ENCODE results near the gene PPP2R2B.
"Not testable (repeated sequence)": the region's sequence is repeated elsewhere in the genome, so short reads cannot be mapped to it uniquely, and the experiment has no call there.

PPP2R2B gene

GRCh38 chr5:146618434-146618833 lies 260.1 kb downstream of the PPP2R2B start:
- 71% methylated on average over 5 of the region's 6 CpGs for WGBS

GRCh38 chr5:146609731-146610130 lies 268.8 kb downstream of the PPP2R2B start:
- H2BK12ac ChIP-seq (ENCODE audit: low read length in 2 of 2); H2BK120ac ChIP-seq (ENCODE audit: low read depth, low read length); H3K36me3 ChIP-seq (ENCODE audit: control insufficient read depth in 1 of 2, insufficient read depth in 2 of 2, low read depth in 1 of 2, low read length in 2 of 2); H3K9me3 ChIP-seq (ENCODE audit: control insufficient read depth, low read length); H3K14ac ChIP-seq (ENCODE audit: low read length in 2 of 2); H2AK5ac ChIP-seq (ENCODE audit: low read length, severe bottlenecking); H4K91ac ChIP-seq (ENCODE audit: low read length); DNase-seq; H2BK15ac ChIP-seq (ENCODE audit: low read depth, poor library complexity, severe bottlenecking); H3K27ac ChIP-seq (ENCODE audit: low read length, poor library complexity, severe bottlenecking); H3K4ac ChIP-seq (ENCODE audit: low read depth in 1 of 2, low read length in 2 of 2); H3K4me1 ChIP-seq (ENCODE audit: control insufficient read depth, insufficient read depth, low read depth, low read length); H3K4me2 ChIP-seq (ENCODE audit: low read length, poor library complexity, severe bottlenecking); H2BK5ac ChIP-seq (ENCODE audit: low read depth, low read length, poor library complexity, severe bottlenecking); H2AFZ ChIP-seq (ENCODE audit: low read depth, low read length); H3K79me1 ChIP-seq (replicated peaks; ENCODE audit: low read length, poor library complexity, severe bottlenecking); H3K9ac ChIP-seq (ENCODE audit: low read length); H3K18ac ChIP-seq (ENCODE audit: low read depth in 1 of 2, low read length in 2 of 2); H3K23ac ChIP-seq (ENCODE audit: low read length in 2 of 2); H4K8ac ChIP-seq (ENCODE audit: low read length); H3K4me3 ChIP-seq (ENCODE audit: insufficient read depth in 1 of 2, low read depth in 1 of 2, low read length in 2 of 2); H3K27me3 ChIP-seq (ENCODE audit: control insufficient read depth in 1 of 2, insufficient read depth in 1 of 2, low read length in 2 of 2): not testable (repeated sequence)
- WGBS, result no CpG with 5 or more reads among the region's 17 CpGs

More at GRCh38 chr5:146618434-146618833, 260.1 kb downstream of the PPP2R2B start:
- no peak overlapping the region for H2BK15ac ChIP-seq (ENCODE audit: low read depth, poor library complexity, severe bottlenecking)
- H2BK5ac ChIP-seq (ENCODE audit: low read depth, low read length, poor library complexity, severe bottlenecking), result no peak overlapping the region
- no peak overlapping the region for H2AFZ ChIP-seq (ENCODE audit: low read depth, low read length)
- H3K27me3 ChIP-seq (ENCODE audit: control insufficient read depth in 1 of 2, insufficient read depth in 1 of 2, low read length in 2 of 2), result no peaks in the 10 kb centered on the region
- H2BK12ac ChIP-seq (ENCODE audit: low read length in 2 of 2), result no peak overlapping the region
- H4K91ac ChIP-seq (ENCODE audit: low read length), result no peak overlapping the region
- no peak overlapping the region for H3K9ac ChIP-seq (ENCODE audit: low read length)
- H3K9me3 ChIP-seq (ENCODE audit: control insufficient read depth, low read length), result peaks cover 6% of the 10 kb centered on the region
- H3K79me1 ChIP-seq (replicated peaks; ENCODE audit: low read length, poor library complexity, severe bottlenecking), result no peaks in the 10 kb centered on the region
- no peak overlapping the region for H3K23ac ChIP-seq (ENCODE audit: low read length in 2 of 2)
- H3K14ac ChIP-seq (ENCODE audit: low read length in 2 of 2), result no peak overlapping the region
- H3K18ac ChIP-seq (ENCODE audit: low read depth in 1 of 2, low read length in 2 of 2), result no peak overlapping the region
- no peak overlapping the region for H3K27ac ChIP-seq (ENCODE audit: low read length, poor library complexity, severe bottlenecking)
- no peak overlapping the region for H3K4me2 ChIP-seq (ENCODE audit: low read length, poor library complexity, severe bottlenecking)
- no peaks in the 10 kb centered on the region for H3K4me1 ChIP-seq (ENCODE audit: control insufficient read depth, insufficient read depth, low read depth, low read length)
- no peak overlapping the region for H3K4me3 ChIP-seq (ENCODE audit: insufficient read depth in 1 of 2, low read depth in 1 of 2, low read length in 2 of 2)
- no peak overlapping the region for H4K8ac ChIP-seq (ENCODE audit: low read length)
- DNase-seq, result no peak
- no peak overlapping the region for H2BK120ac ChIP-seq (ENCODE audit: low read depth, low read length)
- no peaks in the 10 kb centered on the region for H3K36me3 ChIP-seq (ENCODE audit: control insufficient read depth in 1 of 2, insufficient read depth in 2 of 2, low read depth in 1 of 2, low read length in 2 of 2)
- no peak overlapping the region for H3K4ac ChIP-seq (ENCODE audit: low read depth in 1 of 2, low read length in 2 of 2)
- no peak overlapping the region for H2AK5ac ChIP-seq (ENCODE audit: low read length, severe bottlenecking)

- Histone ChIP-seq H4K8ac (ENCODE audit: low read length) (no peak overlapping the region), H4K91ac (ENCODE audit: low read length) (no peak overlapping the region), H3K4ac (ENCODE audit: low read depth in 1 of 2, low read length in 2 of 2) (no peak overlapping the region), H3K18ac (ENCODE audit: low read depth in 1 of 2, low read length in 2 of 2) (no peak overlapping the region), H3K4me3 (ENCODE audit: insufficient read depth in 1 of 2, low read depth in 1 of 2, low read length in 2 of 2) (no peak overlapping the region), H3K4me1 (ENCODE audit: control insufficient read depth, insufficient read depth, low read depth, low read length) (no peaks in the 10 kb centered on the region), H2BK12ac (ENCODE audit: low read length in 2 of 2) (no peak overlapping the region), H3K9ac (ENCODE audit: low read length) (no peak overlapping the region), H3K9me3 (ENCODE audit: control insufficient read depth, low read length) (no peaks in the 10 kb centered on the region), H3K23ac (ENCODE audit: low read length in 2 of 2) (no peak overlapping the region), H2AFZ (ENCODE audit: low read depth, low read length) (no peak overlapping the region), H3K79me1 (replicated peaks; ENCODE audit: low read length, poor library complexity, severe bottlenecking) (no peaks in the 10 kb centered on the region), H3K27me3 (ENCODE audit: control insufficient read depth in 1 of 2, insufficient read depth in 1 of 2, low read length in 2 of 2) (no peaks in the 10 kb centered on the region), H3K4me2 (ENCODE audit: low read length, poor library complexity, severe bottlenecking) (no peak overlapping the region), H2BK15ac (ENCODE audit: low read depth, poor library complexity, severe bottlenecking) (no peak overlapping the region), H3K36me3 (ENCODE audit: control insufficient read depth in 1 of 2, insufficient read depth in 2 of 2, low read depth in 1 of 2, low read length in 2 of 2) (no peaks in the 10 kb centered on the region), H3K14ac (ENCODE audit: low read length in 2 of 2) (no peak overlapping the region), H3K27ac (ENCODE audit: low read length, poor library complexity, severe bottlenecking) (no peak overlapping the region), H2BK5ac (ENCODE audit: low read depth, low read length, poor library complexity, severe bottlenecking) (no peak overlapping the region), H2BK120ac (ENCODE audit: low read depth, low read length) (no peak overlapping the region), H2AK5ac (ENCODE audit: low read length, severe bottlenecking) (no peak overlapping the region)
- DNase-seq, result no peak
Measured at GRCh38 chr5:146607659-146608332, 270.8 kb downstream of the PPP2R2B start.

DNA sequence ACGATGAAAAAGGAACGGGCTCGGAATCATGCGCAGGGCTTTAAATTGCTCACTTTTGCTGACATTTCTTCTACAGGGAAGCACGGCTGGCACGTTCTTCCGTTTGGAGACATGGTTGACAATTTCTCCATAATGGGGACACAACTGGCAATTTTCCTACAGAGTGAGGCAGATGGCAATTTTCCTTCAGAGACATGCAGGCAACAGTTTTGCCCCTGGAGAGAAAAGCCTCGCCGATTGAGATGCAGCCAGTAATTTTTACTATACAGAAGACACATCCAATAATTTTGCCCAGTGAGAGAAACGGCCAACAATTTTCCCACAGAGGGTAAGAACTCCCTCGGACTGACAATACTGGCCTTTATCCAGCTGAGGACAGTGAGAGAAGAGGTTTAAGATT lies 271.7 kb downstream of the PPP2R2B start:
- no peak overlapping the region for H3K4ac ChIP-seq (ENCODE audit: low read depth in 1 of 2, low read length in 2 of 2)
- no peak for DNase-seq

More for the DNA sequence above, 271.7 kb downstream of the PPP2R2B start:
- Histone ChIP-seq H4K91ac (ENCODE audit: low read length) (no peak overlapping the region), H2BK12ac (ENCODE audit: low read length in 2 of 2) (no peak overlapping the region), H4K8ac (ENCODE audit: low read length) (no peak overlapping the region), H3K9me3 (ENCODE audit: control insufficient read depth, low read length) (no peaks in the 10 kb centered on the region), H3K79me1 (replicated peaks; ENCODE audit: low read length, poor library complexity, severe bottlenecking) (no peaks in the 10 kb centered on the region), H3K14ac (ENCODE audit: low read length in 2 of 2) (no peak overlapping the region), H3K27ac (ENCODE audit: low read length, poor library complexity, severe bottlenecking) (no peak overlapping the region), H3K9ac (ENCODE audit: low read length) (no peak overlapping the region), H3K27me3 (ENCODE audit: control insufficient read depth in 1 of 2, insufficient read depth in 1 of 2, low read length in 2 of 2) (no peaks in the 10 kb centered on the region), H2BK5ac (ENCODE audit: low read depth, low read length, poor library complexity, severe bottlenecking) (no peak overlapping the region), H3K23ac (ENCODE audit: low read length in 2 of 2) (no peak overlapping the region), H3K4me1 (ENCODE audit: control insufficient read depth, insufficient read depth, low read depth, low read length) (no peaks in the 10 kb centered on the region), H2BK120ac (ENCODE audit: low read depth, low read length) (no peak overlapping the region), H3K36me3 (ENCODE audit: control insufficient read depth in 1 of 2, insufficient read depth in 2 of 2, low read depth in 1 of 2, low read length in 2 of 2) (no peaks in the 10 kb centered on the region), H3K18ac (ENCODE audit: low read depth in 1 of 2, low read length in 2 of 2) (no peak overlapping the region), H3K4me3 (ENCODE audit: insufficient read depth in 1 of 2, low read depth in 1 of 2, low read length in 2 of 2) (no peak overlapping the region), H2AFZ (ENCODE audit: low read depth, low read length) (no peak overlapping the region), H3K4me2 (ENCODE audit: low read length, poor library complexity, severe bottlenecking) (no peak overlapping the region), H2AK5ac (ENCODE audit: low read length, severe bottlenecking) (no peak overlapping the region), H2BK15ac (ENCODE audit: low read depth, poor library complexity, severe bottlenecking) (no peak overlapping the region)
- 89% methylated on average over 11 of the region's 11 CpGs for whole genome bisulfite sequencing

All from mesenchymal stem cell (in vitro differentiated cells and primary cell).